GM15510 (cell line): ENCODE results near the gene MMP26.

Experiments used
- POLR2A ChIP-seq: IDR thresholded peaks from 3 replicates; pipeline ENCODE4 v1.6.1; 2011; ENCODE audit warnings: borderline replicate concordance; ENCODE audit not compliant: insufficient read length; ENCODE audit errors: extremely low read depth

Gene MMP26

GRCh38 chr11:4704054-4704789 lies at the start of gene MMP26:
Gene MMP26 (plus strand): TSS chr11:4704784.
- no peak for TF ChIP-seq POLR2A

GRCh38 chr11:4658629-4659445 lies 45.7 kb upstream of the MMP26 start:
- TF ChIP-seq POLR2A: no peak

GRCh38 chr11:4662876-4663275 lies 41.7 kb upstream of the MMP26 start:
- no peak for TF ChIP-seq POLR2A

- TF ChIP-seq POLR2A: no peak
Observed at GRCh38 chr11:4664183-4664582, 40.4 kb upstream of the MMP26 start.

GRCh38 chr11:4664786-4665185 lies 39.8 kb upstream of the MMP26 start:
- no peak for TF ChIP-seq POLR2A

- no peak for TF ChIP-seq POLR2A
Observed at GRCh38 chr11:4665424-4665823, 39.2 kb upstream of the MMP26 start.

GRCh38 chr11:4671741-4672140 lies 32.8 kb upstream of the MMP26 start:
- TF ChIP-seq POLR2A: no peak

- no peak for TF ChIP-seq POLR2A
Observed at GRCh38 chr11:4672470-4672869, 32.1 kb upstream of the MMP26 start.

- TF ChIP-seq POLR2A: no peak
Observed at GRCh38 chr11:4673781-4674180, 30.8 kb upstream of the MMP26 start.

GRCh38 chr11:4677948-4678347 lies 26.6 kb upstream of the MMP26 start:
- no peak for TF ChIP-seq POLR2A

- TF ChIP-seq POLR2A: no peak
Observed at GRCh38 chr11:4680341-4680740, 24.2 kb upstream of the MMP26 start.

GRCh38 chr11:4682623-4683419 lies 21.8 kb upstream of the MMP26 start:
- TF ChIP-seq POLR2A: no peak

- TF ChIP-seq POLR2A: no peak
Observed at GRCh38 chr11:4684631-4685285, 19.8 kb upstream of the MMP26 start.

- no peak for TF ChIP-seq POLR2A
Observed at GRCh38 chr11:4695442-4695841, 9.1 kb upstream of the MMP26 start.

- no peak for TF ChIP-seq POLR2A
Observed at GRCh38 chr11:4697585-4697984, 7.0 kb upstream of the MMP26 start, which contains the start of gene OR51E2. Gene OR51E2 (minus strand): TSS chr11:4697853. CDS start chr11:4682711, 15,142 bp downstream.
